ENCODE measurements around the gene APOA5. TPM values are rescaled to one million over a fixed set of nuclear protein-coding genes. Genes with fewer than 3 reads are reported as not detected.
A peak's percentile ranks its signal among the peaks of the same experiment; 100 is the strongest.

The APOA5 gene
- total RNA-seq, 3 donors from 2014 or later = not detected

GRCh38 chr11:116821050-116821918, 29.6 kb upstream of the APOA5 start:
- no peaks in the 10 kb centered on the region for H3K36me3 ChIP-seq
- DNase-seq (ENCODE audit: low spot score in 2 of 2) = peak in 1 of 2 donors; percentile 46
- no peak overlapping the region for H3K27ac ChIP-seq
- TF ChIP-seq POLR2A (IDR thresholded peaks at IDR 0.05) (no peak), POLR2AphosphoS5 (IDR thresholded peaks at IDR 0.05) (no peak), CTCF (IDR thresholded peaks at IDR 0.05) (no peak)
- no peak overlapping the region for H3K4me3 ChIP-seq
- intact Hi-C loops (cut with DNase I; ENCODE audit: low total_unique reads) = no loop called here
- H3K27me3 ChIP-seq = no peaks in the 10 kb centered on the region
- no peaks in the 10 kb centered on the region for H3K9me3 ChIP-seq
- no peaks in the 10 kb centered on the region for H3K4me1 ChIP-seq

GRCh38 chr11:116819049-116819448, 27.4 kb upstream of the APOA5 start:
- intact Hi-C loops (cut with DNase I; ENCODE audit: low total_unique reads) = no loop called here
- DNase-seq (ENCODE audit: low spot score in 2 of 2) = peak in 1 of 2 donors; percentile 7
- H3K4me3 ChIP-seq = no peak overlapping the region

DNA sequence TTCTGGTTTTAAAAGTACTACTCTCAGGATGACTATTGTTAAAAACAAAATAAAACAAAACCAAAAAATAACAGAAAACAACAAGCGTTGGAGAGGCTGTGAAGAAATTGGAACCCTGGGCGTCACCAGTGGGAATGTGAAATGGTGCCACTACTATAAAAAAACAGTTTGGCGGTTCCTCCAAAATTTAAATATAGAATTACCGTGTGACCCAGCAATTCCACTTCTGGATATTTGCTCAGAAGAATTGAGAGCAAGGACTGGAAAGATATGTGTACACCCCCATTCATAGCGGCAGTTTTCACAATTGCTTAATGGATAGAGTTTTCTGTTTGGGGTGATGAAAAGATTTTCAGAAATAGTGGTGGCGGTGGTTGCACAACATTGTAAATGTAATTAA, 22.8 kb upstream of the APOA5 start:
- intact Hi-C loops (cut with DNase I; ENCODE audit: low total_unique reads) = no loop called here
- no peak for TF ChIP-seq POLR2A (IDR thresholded peaks at IDR 0.05)
- no peak for TF ChIP-seq CTCF (IDR thresholded peaks at IDR 0.05)
- no peak for TF ChIP-seq POLR2AphosphoS5 (IDR thresholded peaks at IDR 0.05)
- DNase-seq (ENCODE audit: low spot score in 2 of 2) = no peak
- Histone ChIP-seq H3K4me1 (no peaks in the 10 kb centered on the region), H3K27me3 (no peaks in the 10 kb centered on the region), H3K36me3 (no peaks in the 10 kb centered on the region), H3K4me3 (no peak overlapping the region), H3K9me3 (no peaks in the 10 kb centered on the region), H3K27ac (no peak overlapping the region)

More at GRCh38 chr11:116819049-116819448, 27.4 kb upstream of the APOA5 start:
- TF ChIP-seq POLR2A (IDR thresholded peaks at IDR 0.05) = no peak
- TF ChIP-seq POLR2AphosphoS5 (IDR thresholded peaks at IDR 0.05) = no peak
- no peak for TF ChIP-seq CTCF (IDR thresholded peaks at IDR 0.05)
- no peak overlapping the region for H3K27ac ChIP-seq
- no peaks in the 10 kb centered on the region for H3K4me1 ChIP-seq
- no peaks in the 10 kb centered on the region for H3K9me3 ChIP-seq
- no peaks in the 10 kb centered on the region for H3K27me3 ChIP-seq
- no peaks in the 10 kb centered on the region for H3K36me3 ChIP-seq

DNA sequence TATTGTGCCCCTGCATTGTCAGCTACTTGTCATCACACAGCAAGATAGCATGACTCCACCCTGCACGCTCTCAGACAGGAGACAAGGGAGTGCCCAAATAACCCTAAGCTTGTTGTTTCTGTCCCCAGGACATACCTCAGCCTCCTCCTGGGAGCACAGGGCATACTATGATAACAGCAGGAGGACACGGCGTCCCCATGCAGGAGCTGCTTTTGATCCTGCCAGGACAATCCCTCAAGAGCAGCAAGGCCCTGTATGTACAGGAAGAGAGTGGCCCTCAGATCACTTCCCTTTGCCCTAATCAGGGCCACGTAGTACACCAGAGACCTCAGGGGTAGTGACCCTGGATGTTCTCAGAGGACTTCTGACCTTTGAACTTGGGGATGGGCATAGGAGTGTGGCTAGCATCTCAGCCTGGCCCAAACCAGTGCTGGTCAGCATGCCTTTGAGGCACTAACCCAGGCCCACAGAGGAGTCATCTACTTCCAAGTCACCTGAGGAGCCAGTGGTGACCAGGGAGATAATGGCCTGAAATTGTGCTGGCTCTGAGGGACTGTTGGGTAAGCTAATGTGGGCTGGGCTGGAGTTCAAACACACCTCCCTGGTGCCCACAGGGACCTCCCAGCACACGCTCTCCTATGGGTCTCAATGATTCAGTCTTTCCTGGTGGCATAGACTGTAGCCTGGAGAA, 22.2 kb upstream of the APOA5 start:
- no peaks in the 10 kb centered on the region for H3K27me3 ChIP-seq
- H3K27ac ChIP-seq = no peak overlapping the region
- TF ChIP-seq CTCF (IDR thresholded peaks at IDR 0.05) = no peak
- TF ChIP-seq POLR2AphosphoS5 (IDR thresholded peaks at IDR 0.05) = no peak
- TF ChIP-seq POLR2A (IDR thresholded peaks at IDR 0.05) = no peak
- no peak overlapping the region for H3K4me3 ChIP-seq
- peak in 1 of 2 donors; percentile 5 for DNase-seq (ENCODE audit: low spot score in 2 of 2)
- H3K9me3 ChIP-seq = no peaks in the 10 kb centered on the region
- no peaks in the 10 kb centered on the region for H3K36me3 ChIP-seq
- intact Hi-C loops (cut with DNase I; ENCODE audit: low total_unique reads) = no loop called here
- no peaks in the 10 kb centered on the region for H3K4me1 ChIP-seq

DNA sequence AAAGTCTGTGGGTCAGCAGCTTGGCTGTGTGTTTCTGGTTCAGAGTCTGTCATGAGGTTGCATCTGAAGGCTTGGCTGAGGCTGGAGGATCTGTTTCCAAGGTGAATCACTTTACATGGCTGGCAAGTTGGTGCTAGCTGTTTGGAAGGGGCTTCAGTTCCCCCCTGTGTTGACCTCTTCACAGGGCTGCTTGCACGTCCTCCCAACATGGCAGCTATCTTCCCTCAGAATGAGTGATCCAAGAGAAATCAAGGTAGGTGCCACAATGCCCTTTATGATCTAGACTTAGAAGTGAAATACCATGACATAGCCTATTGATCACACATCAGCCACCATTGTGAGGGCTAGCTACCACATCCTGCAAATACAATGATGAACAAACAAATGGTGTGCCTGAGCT, 21.5 kb upstream of the APOA5 start:
- intact Hi-C loops (cut with DNase I; ENCODE audit: low total_unique reads) = no loop called here
- TF ChIP-seq CTCF (IDR thresholded peaks at IDR 0.05) (no peak), POLR2A (IDR thresholded peaks at IDR 0.05) (no peak), POLR2AphosphoS5 (IDR thresholded peaks at IDR 0.05) (no peak)
- peak in 1 of 2 donors; percentile 5 for DNase-seq (ENCODE audit: low spot score in 2 of 2)
- H3K4me3 ChIP-seq = no peak overlapping the region
- H3K27ac ChIP-seq = no peak overlapping the region
- no peaks in the 10 kb centered on the region for H3K9me3 ChIP-seq
- no peaks in the 10 kb centered on the region for H3K36me3 ChIP-seq
- no peaks in the 10 kb centered on the region for H3K4me1 ChIP-seq
- no peaks in the 10 kb centered on the region for H3K27me3 ChIP-seq

Measured in breast epithelium (tissue), 4 donors.